ENCODE results near the gene RAB19. TPM values are rescaled to one million over a fixed set of nuclear protein-coding genes. Genes with fewer than 3 reads are reported as not detected.

Gene RAB19
- polyA plus RNA-seq, 1 donor from 2014 or later: not detected

DNA sequence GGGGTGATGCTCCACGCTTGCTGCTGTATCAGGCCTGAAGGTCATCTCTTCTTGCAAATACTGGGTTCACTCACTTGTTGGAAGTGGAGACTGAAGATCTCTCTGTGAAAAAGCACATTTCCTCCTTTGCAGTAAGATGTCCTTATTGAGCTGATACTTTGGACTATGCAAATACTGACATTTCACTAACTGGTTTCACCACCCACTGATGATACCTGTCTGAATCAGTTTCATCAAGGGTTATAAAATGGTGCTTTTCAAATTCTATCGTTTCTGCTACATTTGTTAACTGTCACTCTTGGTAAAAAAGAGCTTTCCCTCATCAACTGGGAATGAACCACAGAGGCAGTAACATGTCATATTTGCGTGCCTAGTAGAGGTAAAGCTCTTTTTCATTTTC, 35.5 kb downstream of the RAB19 start:
- H3K79me2 ChIP-seq (replicated peaks; ENCODE audit: insufficient read depth, low read length): no peaks in the 10 kb centered on the region
- H4K20me1 ChIP-seq (ENCODE audit: insufficient read depth): no peaks in the 10 kb centered on the region

GRCh38 chr7:140440593-140440992, 36.7 kb downstream of the RAB19 start:
- Histone ChIP-seq H3K4me2 (ENCODE audit: low read length) (no peak overlapping the region), H3F3A (ENCODE audit: insufficient read depth, low read length, poor library complexity, severe bottlenecking) (no peaks in the 10 kb centered on the region), H3K4me3 (ENCODE audit: low read length) (no peak overlapping the region), H2AFZ (ENCODE audit: low read depth, low read length) (no peak overlapping the region), H3K36me3 (ENCODE audit: insufficient read depth, low read length) (no peaks in the 10 kb centered on the region), H3K9me2 (ENCODE audit: insufficient read depth, low read length) (no peaks in the 10 kb centered on the region), H3K27ac (ENCODE audit: low read length) (no peak overlapping the region), H3K27me3 (ENCODE audit: insufficient read depth, low read depth, low read length) (no peaks in the 10 kb centered on the region), H3K79me2 (replicated peaks; ENCODE audit: insufficient read depth, low read length) (no peaks in the 10 kb centered on the region), H3K9me3 (ENCODE audit: low read length) (no peaks in the 10 kb centered on the region), H3K9ac (ENCODE audit: low read length) (no peak overlapping the region), H4K20me1 (ENCODE audit: insufficient read depth) (no peaks in the 10 kb centered on the region)
- TF ChIP-seq MXI1 (conservative IDR thresholded peaks at IDR 0.05; ENCODE audit: poor library complexity, severe bottlenecking): no peak
- TF ChIP-seq RAD21 (conservative IDR thresholded peaks at IDR 0.05): no peak

More for the DNA sequence above, 35.5 kb downstream of the RAB19 start:
- H3K4me3 ChIP-seq (ENCODE audit: low read length): no peak overlapping the region
- no peaks in the 10 kb centered on the region for H3K9me2 ChIP-seq (ENCODE audit: insufficient read depth, low read length)
- H3K9ac ChIP-seq (ENCODE audit: low read length): no peak overlapping the region
- no peak overlapping the region for H3K27ac ChIP-seq (ENCODE audit: low read length)
- H3K4me2 ChIP-seq (ENCODE audit: low read length): no peak overlapping the region
- H3F3A ChIP-seq (ENCODE audit: insufficient read depth, low read length, poor library complexity, severe bottlenecking): no peaks in the 10 kb centered on the region
- H3K36me3 ChIP-seq (ENCODE audit: insufficient read depth, low read length): no peaks in the 10 kb centered on the region
- H3K27me3 ChIP-seq (ENCODE audit: insufficient read depth, low read depth, low read length): no peaks in the 10 kb centered on the region
- no peak for TF ChIP-seq EZH2 (IDR thresholded peaks at IDR 0.05; ENCODE audit: borderline replicate concordance, insufficient read depth, low read length, poor library complexity, severe bottlenecking)
- TF ChIP-seq, protein P1, sequence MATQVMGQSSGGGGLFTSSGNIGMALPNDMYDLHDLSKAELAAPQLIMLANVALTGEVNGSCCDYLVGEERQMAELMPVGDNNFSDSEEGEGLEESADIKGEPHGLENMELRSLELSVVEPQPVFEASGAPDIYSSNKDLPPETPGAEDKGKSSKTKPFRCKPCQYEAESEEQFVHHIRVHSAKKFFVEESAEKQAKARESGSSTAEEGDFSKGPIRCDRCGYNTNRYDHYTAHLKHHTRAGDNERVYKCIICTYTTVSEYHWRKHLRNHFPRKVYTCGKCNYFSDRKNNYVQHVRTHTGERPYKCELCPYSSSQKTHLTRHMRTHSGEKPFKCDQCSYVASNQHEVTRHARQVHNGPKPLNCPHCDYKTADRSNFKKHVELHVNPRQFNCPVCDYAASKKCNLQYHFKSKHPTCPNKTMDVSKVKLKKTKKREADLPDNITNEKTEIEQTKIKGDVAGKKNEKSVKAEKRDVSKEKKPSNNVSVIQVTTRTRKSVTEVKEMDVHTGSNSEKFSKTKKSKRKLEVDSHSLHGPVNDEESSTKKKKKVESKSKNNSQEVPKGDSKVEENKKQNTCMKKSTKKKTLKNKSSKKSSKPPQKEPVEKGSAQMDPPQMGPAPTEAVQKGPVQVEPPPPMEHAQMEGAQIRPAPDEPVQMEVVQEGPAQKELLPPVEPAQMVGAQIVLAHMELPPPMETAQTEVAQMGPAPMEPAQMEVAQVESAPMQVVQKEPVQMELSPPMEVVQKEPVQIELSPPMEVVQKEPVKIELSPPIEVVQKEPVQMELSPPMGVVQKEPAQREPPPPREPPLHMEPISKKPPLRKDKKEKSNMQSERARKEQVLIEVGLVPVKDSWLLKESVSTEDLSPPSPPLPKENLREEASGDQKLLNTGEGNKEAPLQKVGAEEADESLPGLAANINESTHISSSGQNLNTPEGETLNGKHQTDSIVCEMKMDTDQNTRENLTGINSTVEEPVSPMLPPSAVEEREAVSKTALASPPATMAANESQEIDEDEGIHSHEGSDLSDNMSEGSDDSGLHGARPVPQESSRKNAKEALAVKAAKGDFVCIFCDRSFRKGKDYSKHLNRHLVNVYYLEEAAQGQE (IDR thresholded peaks at IDR 0.05; ENCODE audit: borderline replicate concordance): no peak
- no peak for TF ChIP-seq CTCF (IDR thresholded peaks at IDR 0.05; ENCODE audit: poor library complexity, severe bottlenecking)
- no peak for TF ChIP-seq TAF1 (IDR thresholded peaks at IDR 0.05; ENCODE audit: low read depth)
- TF ChIP-seq EP300 (conservative IDR thresholded peaks at IDR 0.05; ENCODE audit: poor library complexity, severe bottlenecking): no peak
- TF ChIP-seq POLR2AphosphoS5 (IDR thresholded peaks at IDR 0.05): no peak
- no peak for TF ChIP-seq MXI1 (conservative IDR thresholded peaks at IDR 0.05; ENCODE audit: poor library complexity, severe bottlenecking)
- TF ChIP-seq SMC3 (conservative IDR thresholded peaks at IDR 0.05; ENCODE audit: poor library complexity): no peak
- TF ChIP-seq RAD21 (conservative IDR thresholded peaks at IDR 0.05): no peak
- no peak overlapping the region for H2AFZ ChIP-seq (ENCODE audit: low read depth, low read length)
- H3K9me3 ChIP-seq (ENCODE audit: low read length): no peaks in the 10 kb centered on the region

DNA sequence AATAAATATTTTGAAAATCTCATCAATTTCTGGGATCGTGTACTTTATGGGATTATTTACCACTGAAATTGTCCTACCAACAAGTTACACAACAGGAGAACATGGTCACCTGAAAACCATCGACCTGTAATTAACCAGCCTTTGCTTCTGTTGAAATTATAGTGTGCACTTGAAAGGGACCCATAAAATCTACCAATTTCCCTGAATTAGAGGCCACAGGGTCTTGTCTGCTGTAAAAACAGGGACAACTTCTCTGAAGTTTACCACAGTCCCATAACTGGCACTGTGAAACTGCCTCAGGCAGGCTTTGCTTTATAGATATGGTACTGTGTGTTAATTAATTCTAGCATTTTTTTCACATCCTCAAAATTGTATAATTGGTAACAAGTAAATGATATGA, 37.7 kb downstream of the RAB19 start:
- Histone ChIP-seq H3K79me2 (replicated peaks; ENCODE audit: insufficient read depth, low read length) (no peaks in the 10 kb centered on the region), H3K9me3 (ENCODE audit: low read length) (no peaks in the 10 kb centered on the region), H2AFZ (ENCODE audit: low read depth, low read length) (no peak overlapping the region), H3K9me2 (ENCODE audit: insufficient read depth, low read length) (no peaks in the 10 kb centered on the region), H3K27ac (ENCODE audit: low read length) (no peak overlapping the region), H3K27me3 (ENCODE audit: insufficient read depth, low read depth, low read length) (no peaks in the 10 kb centered on the region), H3K4me2 (ENCODE audit: low read length) (no peak overlapping the region), H3K36me3 (ENCODE audit: insufficient read depth, low read length) (no peaks in the 10 kb centered on the region), H3F3A (ENCODE audit: insufficient read depth, low read length, poor library complexity, severe bottlenecking) (no peaks in the 10 kb centered on the region), H4K20me1 (ENCODE audit: insufficient read depth) (no peaks in the 10 kb centered on the region), H3K9ac (ENCODE audit: low read length) (no peak overlapping the region), H3K4me3 (ENCODE audit: low read length) (no peak overlapping the region)
- TF ChIP-seq MXI1 (conservative IDR thresholded peaks at IDR 0.05; ENCODE audit: poor library complexity, severe bottlenecking): no peak
- TF ChIP-seq CTCF (IDR thresholded peaks at IDR 0.05; ENCODE audit: poor library complexity, severe bottlenecking): no peak
